Measurements from ENCODE around the gene GEN1. TPM values are rescaled to one million over a fixed set of nuclear protein-coding genes. Genes with fewer than 3 reads are reported as not detected.

GEN1 gene
- total and polyA plus RNA-seq, 10 of the 15 experiments (the other 5 are each of a cell fraction or from before 2014, with no cell fraction given), result 6.0 to 49.6 (median 36.0) TPM

- ATAC-seq (no peak), DNase-seq (ENCODE audit: low read depth, low spot score) (no peak), FAIRE-seq (no peak)
- no peak overlapping the region for H3K4me3 ChIP-seq
- H4K20me1 ChIP-seq (ENCODE audit: control insufficient read depth, insufficient read depth), result no peaks in the 10 kb centered on the region
- ChIA-PET RAD21 (ENCODE audit: unreplicated experiment) (interaction anchor here (1.4 to 1.7 kb wide), 2 partner anchors 34 to 49 kb away, joined by 3 to 4 read pairs; no protein-coding TSS in a partner anchor), CTCF (interaction anchor here (0.8 to 1.9 kb wide), 8 partner anchors 11 to 110 kb away, joined by 3 to 8 read pairs (median 4); no protein-coding TSS in a partner anchor), SMC1A (ENCODE audit: uncharacterized antibody, unreplicated experiment) (interaction anchor here (0.8 to 4.5 kb wide), 11 partner anchors 8 to 61 kb away, joined by 3 to 21 read pairs (median 4); no protein-coding TSS in a partner anchor), POLR2A (interaction anchor here (1.4 kb wide), 2 partner anchors 13 to 19 kb away, joined by 4 read pairs; no protein-coding TSS in a partner anchor)
- H3K9me3 ChIP-seq (replicated peaks; ENCODE audit: control insufficient read depth, insufficient read depth, low read length), result no peaks in the 10 kb centered on the region
- H3K4me1 ChIP-seq (ENCODE audit: control insufficient read depth, insufficient read depth, low read length), result no peaks in the 10 kb centered on the region
- no peaks in the 10 kb centered on the region for H3K79me2 ChIP-seq (ENCODE audit: control insufficient read depth, insufficient read depth, low read length)
- H3K27me3 ChIP-seq (replicated peaks in 1 of 2; ENCODE audit: control insufficient read depth in 2 of 2, insufficient read depth in 2 of 2, low read length in 1 of 2), result no peaks in the 10 kb centered on the region
- H2AFZ ChIP-seq (ENCODE audit: control insufficient read depth, low read depth, low read length), result no peak overlapping the region
- no TSS peak for BruUV-seq (replicated peaks)
- no peak overlapping the region for H3K9ac ChIP-seq (ENCODE audit: control insufficient read depth, insufficient read depth, low read length)
- intact Hi-C loops (cut with micrococcal nuclease; ENCODE audit: unreplicated experiment) (no loop called here), in situ Hi-C loops (cut with MboI) (no loop called here)
- H3K4me2 ChIP-seq (ENCODE audit: control insufficient read depth, insufficient read depth), result no peak overlapping the region
- H3K36me3 ChIP-seq (ENCODE audit: control insufficient read depth in 2 of 2, insufficient read depth in 2 of 2, low read length in 1 of 2), result peaks cover 0 to 7% of the 10 kb centered on the region in 2 experiments; a peak in 3 of 4 replicates
- H3K27ac ChIP-seq (ENCODE audit: control insufficient read depth, insufficient read depth), result no peak overlapping the region
- no peak for TF ChIP-seq MTA2 (IDR thresholded peaks at IDR 0.05; ENCODE audit: low read depth)
- TF ChIP-seq TCF3 (IDR thresholded peaks at IDR 0.05; ENCODE audit: borderline replicate concordance, insufficient read depth, low read depth, low read length), result no peak
- TF ChIP-seq ZBED1 (IDR thresholded peaks at IDR 0.05; ENCODE audit: borderline replicate concordance), result no peak
- no peak for TF ChIP-seq MYB (IDR thresholded peaks at IDR 0.05; ENCODE audit: borderline replicate concordance, low read depth, low read length)
- TF ChIP-seq JUND (IDR thresholded peaks at IDR 0.05; ENCODE audit: low read depth, low read length), result no peak
- TF ChIP-seq REST (IDR thresholded peaks at IDR 0.05; ENCODE audit: low read depth, low read length), result no peak
- TF ChIP-seq SUPT20H (IDR thresholded peaks at IDR 0.05; ENCODE audit: borderline replicate concordance, control insufficient read depth, low read depth, low read length), result no peak
- WGBS (ENCODE audit: insufficient coverage, insufficient replicate concordance, low lambda C conversion rate, missing lambda C conversion rate), result 84% methylated on average over 1 of the region's 1 CpG
These were observed 26.6 kb downstream of the GEN1 start for GRCh38 chr2:17780546-17780945.
